Fibroblast of upper back skin (primary cell): ENCODE measurements around the gene MPP3.

ENCODE experiments used
- DNase-seq: peaks from one replicate; pipeline ENCODE4 v3.0.0-alpha.2; 2013

MPP3 gene

DNA sequence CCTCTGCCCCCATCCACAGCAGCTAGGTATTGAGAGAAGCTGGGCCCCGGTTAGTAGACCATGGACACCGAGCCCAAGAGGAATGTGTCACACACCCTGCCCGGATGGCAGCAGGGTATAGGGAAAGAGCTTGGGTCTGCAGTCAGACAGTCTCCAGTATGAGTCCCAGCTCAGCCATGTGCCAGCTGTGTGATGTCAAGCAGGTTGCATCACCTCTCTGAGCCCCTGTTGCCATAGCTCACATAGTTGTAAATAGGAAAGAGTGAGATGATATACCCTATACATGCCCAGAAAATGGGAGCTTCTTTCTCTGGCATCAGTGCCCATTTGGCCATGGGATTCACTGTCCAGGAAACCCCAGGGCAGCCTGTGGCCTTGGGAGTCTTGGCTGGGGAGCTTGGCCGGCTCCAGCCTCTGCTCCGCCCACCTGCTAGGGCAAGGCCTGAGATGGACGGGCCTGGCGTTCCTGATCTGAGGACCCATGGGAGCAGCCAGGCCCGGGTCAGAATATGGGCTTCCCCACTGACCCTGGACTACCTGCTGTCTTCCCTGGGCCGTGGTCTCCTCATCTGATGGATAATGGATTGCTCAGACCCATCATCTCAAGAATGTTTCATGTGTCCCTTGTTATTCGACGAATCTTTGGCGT lies 27.3 kb upstream of the MPP3 start:
- DNase-seq, result peak; percentile 9

DNA sequence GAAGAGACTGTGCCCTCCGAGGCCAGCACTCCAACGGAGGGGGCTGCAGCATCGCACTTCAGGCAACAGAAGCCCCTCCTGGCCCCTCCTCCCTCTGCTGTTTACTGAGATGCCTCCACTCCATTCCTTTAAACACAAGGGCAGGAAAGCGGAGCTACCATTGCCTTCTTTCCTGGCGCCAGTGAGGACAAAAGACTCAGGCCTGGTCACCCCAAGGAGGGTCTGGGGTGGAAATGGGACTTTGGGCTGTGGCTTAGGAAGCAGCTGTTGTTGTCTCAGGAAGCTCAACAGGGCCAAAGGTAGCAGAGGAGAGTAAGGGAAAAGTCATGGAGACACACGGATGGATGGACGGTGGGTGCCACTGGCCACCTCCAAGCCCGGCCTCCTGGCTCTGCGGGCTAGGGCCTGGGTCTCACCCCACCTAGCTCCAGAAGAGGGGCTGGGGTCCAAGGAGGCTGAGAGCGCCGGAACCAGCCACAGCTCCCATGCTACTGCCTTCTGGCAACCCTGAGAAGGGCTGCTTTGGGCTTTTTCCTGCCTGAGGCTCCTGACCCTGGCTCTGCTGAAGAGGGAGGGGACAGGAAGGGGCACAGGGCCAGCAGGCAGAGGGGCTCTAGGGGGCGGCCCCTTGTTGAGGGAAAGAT lies 25.1 kb upstream of the MPP3 start:
- no peak for DNase-seq

DNA sequence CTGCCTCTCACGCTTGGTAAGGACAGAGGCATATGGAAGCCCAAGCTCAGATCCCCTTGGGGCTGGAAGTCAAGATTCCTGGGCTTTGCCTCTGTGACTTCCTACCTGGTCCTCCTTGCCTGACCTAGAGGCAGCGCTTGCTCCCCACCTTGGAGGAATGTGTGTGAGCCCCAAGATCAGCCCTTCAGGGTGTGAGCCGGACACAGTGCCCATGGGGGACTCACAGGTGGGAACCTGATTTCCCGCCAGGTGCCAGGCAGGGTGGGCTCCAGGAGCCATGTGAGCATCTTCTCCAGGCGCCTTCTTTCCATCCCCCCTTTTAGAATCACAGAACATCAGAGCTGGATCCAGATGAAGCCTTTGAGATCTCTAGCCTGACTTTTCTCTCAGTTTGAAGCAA lies 24.2 kb upstream of the MPP3 start:
- no peak for DNase-seq

DNA sequence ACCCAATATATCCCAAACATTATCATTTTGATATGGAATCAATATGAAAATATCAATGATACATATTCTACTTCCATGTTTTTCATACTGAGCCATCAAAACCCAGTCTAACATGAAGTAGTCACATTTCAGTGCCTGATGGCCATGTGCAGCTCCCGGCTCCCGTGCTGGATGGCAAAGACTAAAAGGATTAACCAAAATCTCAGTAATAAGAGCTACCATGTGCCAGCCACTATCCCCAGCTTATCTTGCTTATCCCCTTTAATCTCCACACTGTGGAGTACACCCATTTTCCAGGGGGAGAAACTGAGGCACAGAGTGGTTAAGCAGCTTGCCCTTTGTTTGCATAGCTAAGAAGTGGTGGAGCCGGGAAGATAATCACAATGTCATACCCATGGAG lies 23.2 kb upstream of the MPP3 start:
- no peak for DNase-seq

- no peak for DNase-seq
These were observed 22.1 kb upstream of the MPP3 start for GRCh38 chr17:43855061-43855460.

- DNase-seq, result no peak
These were observed 21.6 kb upstream of the MPP3 start for GRCh38 chr17:43854498-43854897.

- no peak for DNase-seq
These were observed 20.6 kb upstream of the MPP3 start for GRCh38 chr17:43853546-43853945.

DNA sequence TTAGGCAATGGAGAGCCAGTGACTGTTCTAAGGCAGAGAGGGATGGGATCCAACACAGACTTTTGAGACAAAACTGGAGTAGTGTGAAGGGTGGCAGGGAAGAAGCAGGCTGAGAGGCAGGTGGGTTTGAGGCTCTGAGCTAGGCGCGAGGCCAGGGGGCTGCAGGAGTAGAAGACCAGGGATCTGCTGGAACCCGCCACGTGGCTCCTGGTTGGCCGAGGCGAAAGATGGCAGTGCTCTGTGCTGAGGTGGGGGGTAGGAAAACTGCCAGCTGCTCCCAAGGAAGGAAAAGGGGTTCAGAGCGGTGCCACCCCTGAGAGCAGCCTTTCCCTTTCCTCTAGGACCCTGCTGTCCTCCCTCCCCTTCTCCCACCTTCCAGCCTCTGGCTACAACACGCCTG lies 19.6 kb upstream of the MPP3 start:
- no peak for DNase-seq

GRCh38 chr17:43849116-43849515 lies 16.2 kb upstream of the MPP3 start:
- no peak for DNase-seq

- no peak for DNase-seq
These were observed 15.7 kb upstream of the MPP3 start for GRCh38 chr17:43848601-43849000.

DNA sequence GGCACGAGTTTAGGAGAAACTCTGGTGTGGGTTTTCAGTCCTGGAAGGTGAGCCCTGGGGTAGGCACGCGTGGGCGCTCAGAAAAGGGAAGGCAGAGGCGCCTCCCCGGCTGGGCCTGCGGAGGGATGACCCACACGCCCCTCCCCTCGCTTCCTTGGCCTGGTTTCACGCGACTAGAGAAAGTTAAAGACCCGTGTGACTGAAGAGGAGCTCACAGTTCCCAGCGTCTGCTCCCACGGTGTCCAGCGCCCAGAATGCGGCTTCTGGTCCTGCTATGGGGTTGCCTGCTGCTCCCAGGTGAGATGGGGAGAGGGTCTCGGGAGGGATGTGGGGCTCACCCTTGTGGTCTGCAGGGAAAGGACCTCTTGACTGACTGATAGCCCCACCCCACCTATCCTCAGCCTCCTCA lies 14.0 kb upstream of the MPP3 start, which contains the start of gene CD300LG:
Gene CD300LG (plus strand): TSS at position 214 of the 409 bp plus-strand sequence. CDS start 41 bp downstream, at position 255.
- no peak for DNase-seq

DNA sequence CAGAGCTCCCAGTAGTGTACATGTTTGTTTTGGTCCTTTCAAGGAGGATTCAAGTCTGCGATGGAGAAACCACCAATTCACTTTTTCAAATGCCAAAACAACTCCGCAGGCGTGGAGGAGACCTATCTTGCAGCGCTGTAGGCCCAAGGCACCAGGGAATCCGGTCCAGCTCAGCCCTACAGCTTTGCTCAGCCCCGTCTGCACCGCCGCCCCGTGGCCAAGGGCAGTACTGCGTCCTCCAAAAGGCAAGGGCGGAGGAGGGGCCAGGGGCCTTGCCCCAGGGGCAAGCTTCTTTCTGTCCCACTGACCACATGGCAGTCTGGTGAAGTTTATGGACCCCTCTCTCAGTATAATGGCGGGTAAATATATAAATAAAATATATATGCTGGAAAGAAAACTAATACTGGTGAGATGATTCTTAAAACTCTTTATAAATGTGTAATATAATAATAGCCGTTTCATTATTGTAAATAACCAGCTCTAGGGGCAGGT lies 13.3 kb upstream of the MPP3 start:
- peak; percentile 55 for DNase-seq

DNA sequence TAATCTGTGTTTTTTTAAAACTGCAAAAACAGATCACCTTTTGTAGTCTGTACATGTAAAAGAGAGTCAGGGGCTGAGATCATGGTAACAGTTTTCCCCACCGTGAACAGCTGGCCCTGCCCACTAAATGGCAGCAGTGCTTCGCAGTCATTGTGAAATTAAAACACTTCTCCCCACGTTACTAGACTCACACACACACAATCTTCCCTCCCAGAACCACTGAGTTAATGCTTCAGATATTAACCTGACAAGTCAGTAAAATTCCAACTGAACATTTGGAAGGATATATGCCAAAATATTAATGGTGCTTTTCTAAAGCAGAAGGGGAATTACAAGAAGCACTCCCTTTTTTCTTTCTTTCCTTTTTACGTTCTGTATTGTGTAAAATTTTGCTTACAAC lies 12.8 kb upstream of the MPP3 start:
- DNase-seq, result no peak

- no peak for DNase-seq
These were observed 11.3 kb upstream of the MPP3 start for GRCh38 chr17:43844241-43844640.

- DNase-seq, result no peak
These were observed 10.0 kb upstream of the MPP3 start for GRCh38 chr17:43842975-43843325.

DNA sequence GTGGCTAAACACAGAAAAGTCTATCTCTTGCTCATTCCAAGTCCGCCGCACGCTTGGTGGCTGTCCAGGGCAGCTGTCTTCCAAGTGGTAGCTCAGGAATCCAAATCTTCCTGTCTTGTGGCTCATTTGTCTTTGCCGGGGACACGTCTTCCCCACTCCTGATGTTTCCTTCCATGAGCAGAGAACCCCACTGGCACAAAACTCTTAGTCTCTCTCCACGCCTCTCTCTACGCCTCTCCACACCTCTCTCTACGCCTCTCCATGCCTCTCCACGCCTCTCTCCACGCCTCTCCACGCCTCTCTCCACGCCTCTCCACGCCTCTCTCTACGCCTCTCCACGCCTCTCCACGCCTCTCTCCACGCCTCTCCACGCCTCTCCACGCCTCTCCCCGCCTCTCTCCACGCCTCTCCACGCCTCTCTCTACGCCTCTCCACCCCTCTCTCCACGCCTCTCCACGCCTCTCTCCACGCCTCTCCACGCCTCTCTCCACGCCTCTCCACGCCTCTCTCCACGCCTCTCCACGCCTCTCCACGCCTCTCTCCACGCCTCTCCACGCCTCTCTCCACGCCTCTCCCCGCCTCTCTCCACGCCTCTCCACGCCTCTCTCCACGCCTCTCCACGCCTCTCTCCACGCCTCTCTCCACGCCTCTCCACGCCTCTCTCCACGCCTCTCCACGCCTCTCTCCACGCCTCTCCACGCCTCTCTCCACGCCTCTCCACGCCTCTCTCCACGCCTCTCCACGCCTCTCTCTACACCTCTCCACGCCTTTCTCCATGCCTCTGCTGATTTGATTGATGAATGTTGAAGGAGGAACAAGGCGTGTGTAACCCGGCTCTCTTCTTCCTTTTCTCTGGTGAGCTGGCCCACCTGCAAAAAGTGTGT lies 9.4 kb upstream of the MPP3 start:
- DNase-seq, result peak; percentile 25

DNA sequence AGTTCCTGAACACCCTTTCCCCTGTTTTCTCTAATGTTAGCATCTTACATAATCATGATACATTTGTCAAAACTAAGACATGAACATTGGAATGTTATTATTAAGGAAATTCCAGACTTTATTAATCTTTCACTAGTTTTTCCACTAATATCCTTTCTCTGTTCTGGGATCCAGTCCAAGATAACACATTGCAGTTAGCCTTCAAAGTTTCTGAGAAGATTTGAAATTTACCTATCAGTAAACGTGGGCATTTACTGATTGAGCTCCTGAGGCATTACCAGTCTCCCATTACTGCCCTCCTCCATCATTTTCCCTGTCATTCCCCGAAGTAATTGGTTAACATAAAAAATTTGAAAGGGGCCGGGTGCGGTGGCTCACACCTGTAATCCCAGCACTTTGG lies 8.3 kb upstream of the MPP3 start:
- DNase-seq, result no peak

- peak; percentile 9 for DNase-seq
These were observed 7.9 kb upstream of the MPP3 start for GRCh38 chr17:43840814-43841213.

GRCh38 chr17:43839670-43840108 lies 6.7 kb upstream of the MPP3 start:
- no peak for DNase-seq

DNA sequence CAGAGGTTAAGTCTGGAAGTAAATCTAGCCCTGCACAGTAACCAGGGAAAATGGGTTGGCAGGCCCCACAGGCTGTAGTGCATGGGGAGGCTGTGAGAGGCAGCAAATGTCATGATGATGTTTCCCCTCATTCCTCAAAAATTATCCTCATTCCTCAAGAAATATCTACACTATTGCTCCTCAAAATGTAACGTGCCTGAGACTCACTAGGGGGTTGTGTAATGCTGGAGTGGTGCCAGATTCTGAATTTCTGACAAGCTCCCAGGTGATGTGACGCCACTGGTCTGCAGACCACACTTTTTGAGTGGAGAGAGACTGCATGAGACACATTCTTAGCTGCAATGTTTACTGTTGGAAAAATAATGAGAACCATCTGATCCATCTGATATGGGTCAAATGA lies 1.2 kb upstream of the MPP3 start:
- peak; percentile 84 for DNase-seq

GRCh38 chr17:43832168-43832975 lies 574 bp downstream of the MPP3 start:
- peak; percentile 70 for DNase-seq

GRCh38 chr17:43831633-43832032 lies 1.3 kb downstream of the MPP3 start:
- DNase-seq, result no peak
